OCI-LY7 (cell line): ENCODE data around the gene DUOX1.

Experiments used
- CTCF ChIP-seq: fragments of 200-600 bp; sonication (generic); conservative IDR thresholded peaks from 2 replicates; pipeline ENCODE4 v1.5.1; 2014; ENCODE audit warnings: mild to moderate bottlenecking, antibody characterized with exemption, low read length, moderate library complexity, mixed read lengths
- EZH2phosphoT487 ChIP-seq: fragments of 200-600 bp; sonication (generic); IDR thresholded peaks from 2 replicates; pipeline ENCODE4 v1.6.1; 2018; ENCODE audit warnings: low read depth, borderline replicate concordance, mild to moderate bottlenecking, mixed run types, antibody characterized with exemption, low read length, moderate library complexity, mixed read lengths

- TF ChIP-seq CTCF, result no peak
- TF ChIP-seq EZH2phosphoT487, result no peak
These were observed 3.2 kb downstream of the DUOX1 start for GRCh38 chr15:45132844-45133560.
